PC-9 (cell line): ENCODE measurements around the gene ITIH2. TPM values are rescaled to one million over a fixed set of nuclear protein-coding genes. Genes with fewer than 3 reads are reported as not detected.

ENCODE experiments used
- BruUV-seq: library from RNA; stranded (reverse); fragments of 400-500 nt; replicated peaks from 2 replicates; lab custom pipeline; 2021; lab: Mats Ljungman, UMichigan
- CTCF ChIA-PET: fragments of 300-600 bp; sonication (Branson Sonifier 250); formaldehyde crosslinking; loops from one replicate; lab custom pipeline; 2022; ENCODE audit warnings: antibody characterized with exemption; lab: Charles Lee
- POLR2A ChIA-PET: fragments of 300-600 bp; sonication (Branson Sonifier 250); formaldehyde crosslinking; loops from one replicate; lab custom pipeline; 2022; ENCODE audit warnings: antibody characterized with exemption; ENCODE audit not compliant: unreplicated experiment; lab: Charles Lee
- DNase-seq, 2 experiments: peaks; one replicate each; pipeline versions ENCODE4 v3.0.0 to v3.0.0-alpha.2; 2015 to 2022; ENCODE audit warnings: mixed read lengths in 1 of 2
- H2AFZ ChIP-seq: fragments of 200-600 bp; sonication (generic); 2 replicates; pipeline ENCODE4 v1.8.1; 2017; ENCODE audit warnings: antibody characterized with exemption
- H3F3A ChIP-seq: fragments of 200-600 bp; sonication (generic); 2 replicates; pipeline ENCODE4 v1.8.1; 2017; ENCODE audit warnings: antibody characterized with exemption, mild to moderate bottlenecking, low read depth; ENCODE audit not compliant: insufficient read depth
- H3K27ac ChIP-seq: fragments of 200-600 bp; sonication (generic); 2 replicates; pipeline ENCODE4 v1.6.1; 2016; ENCODE audit warnings: mixed run types
- H3K27me3 ChIP-seq: fragments of 200-600 bp; sonication (generic); 2 replicates; pipeline ENCODE4 v1.6.1; 2016; ENCODE audit warnings: low read depth, mixed run types; ENCODE audit not compliant: insufficient read depth
- H3K36me3 ChIP-seq: fragments of 200-600 bp; sonication (generic); 2 replicates; pipeline ENCODE4 v1.6.1; 2016; ENCODE audit warnings: low read depth, mixed run types
- H3K4me1 ChIP-seq: fragments of 200-600 bp; sonication (generic); replicated peaks from 2 replicates; pipeline ENCODE4 v1.6.1; 2016; ENCODE audit warnings: mixed run types; ENCODE audit not compliant: insufficient read depth
- H3K4me2 ChIP-seq: fragments of 200-600 bp; sonication (generic); 2 replicates; pipeline ENCODE4 v1.6.1; 2017; ENCODE audit warnings: mixed run types
- H3K4me3 ChIP-seq: fragments of 200-600 bp; sonication (generic); 2 replicates; pipeline ENCODE4 v1.6.1; 2016; ENCODE audit warnings: mixed run types
- H3K79me2 ChIP-seq: fragments of 200-600 bp; sonication (generic); 2 replicates; pipeline ENCODE4 v1.6.1; 2017; ENCODE audit warnings: low read depth, mixed run types
- H3K9me2 ChIP-seq: fragments of 200-600 bp; sonication (generic); 2 replicates; pipeline ENCODE4 v1.8.1; 2017; ENCODE audit warnings: mild to moderate bottlenecking; ENCODE audit not compliant: insufficient read depth
- H3K9me3 ChIP-seq: fragments of 200-600 bp; sonication (generic); 2 replicates; pipeline ENCODE4 v1.8.1; 2016; ENCODE audit warnings: low read depth; ENCODE audit not compliant: insufficient read depth
- H4K20me1 ChIP-seq: fragments of 200-600 bp; sonication (generic); 2 replicates; pipeline ENCODE4 v1.8.1; 2017; ENCODE audit not compliant: insufficient read depth
- EZH2 ChIP-seq: fragments of 200-600 bp; sonication (generic); IDR thresholded peaks from 2 replicates; pipeline ENCODE4 v1.8.0; 2017; ENCODE audit warnings: antibody characterized with exemption, low read depth
- intact Hi-C: fragments of 100-400 bp; cut with micrococcal nuclease; formaldehyde crosslinking; loops from one replicate; pipeline ENCODE4 v1.10.0; 2022; ENCODE audit not compliant: unreplicated experiment
- total RNA-seq: library from RNA; stranded (reverse); gene quantifications from 2 replicates; pipeline ENCODE4 v1.2.3, GENCODE V29; 2021
- TF ChIP-seq, protein P1 (sequence below): fragments of 200-600 bp; sonication (generic); conservative IDR thresholded peaks from 2 replicates; pipeline ENCODE4 v1.6.1; 2017; ENCODE audit warnings: mixed run types, antibody characterized with exemption, mild to moderate bottlenecking, moderate library complexity

Gene ITIH2
- total RNA-seq, 1 experiment from 2014 or later: not detected

DNA sequence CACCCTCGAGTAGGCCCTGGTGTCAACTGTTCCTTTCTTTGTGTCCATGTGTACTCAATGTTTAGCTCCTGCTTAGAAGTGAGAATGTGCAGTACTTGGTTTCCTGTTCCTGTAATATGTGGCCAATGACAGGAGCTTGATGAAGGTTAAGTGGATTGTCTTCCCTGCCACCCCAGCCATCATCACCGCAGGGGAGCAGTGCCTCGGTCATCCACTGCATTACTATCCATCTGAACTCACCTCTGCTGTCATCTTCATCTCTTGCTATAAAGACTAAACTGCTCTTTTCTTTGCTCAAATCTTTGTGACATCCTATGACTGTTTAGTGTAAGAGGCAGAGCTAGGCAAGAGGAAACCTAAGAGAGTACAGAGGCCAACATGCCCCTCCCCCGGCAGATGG is 15.6 kb downstream of the ITIH2 start:
- ChIA-PET CTCF (no interaction called here), POLR2A (no interaction called here)
- Histone ChIP-seq H3K9me3 (no peaks in the 10 kb centered on the region), H3K4me1 (no peaks in the 10 kb centered on the region), H3F3A (no peaks in the 10 kb centered on the region), H4K20me1 (no peaks in the 10 kb centered on the region), H3K4me3 (no peak overlapping the region), H3K79me2 (no peaks in the 10 kb centered on the region), H3K4me2 (no peak overlapping the region), H3K9me2 (no peaks in the 10 kb centered on the region), H3K27ac (no peak overlapping the region), H3K27me3 (peaks cover 42% of the 10 kb centered on the region), H2AFZ (no peak overlapping the region), H3K36me3 (no peaks in the 10 kb centered on the region)
- no peak for DNase-seq
- intact Hi-C loops: no loop called here
- TF ChIP-seq, protein P1, sequence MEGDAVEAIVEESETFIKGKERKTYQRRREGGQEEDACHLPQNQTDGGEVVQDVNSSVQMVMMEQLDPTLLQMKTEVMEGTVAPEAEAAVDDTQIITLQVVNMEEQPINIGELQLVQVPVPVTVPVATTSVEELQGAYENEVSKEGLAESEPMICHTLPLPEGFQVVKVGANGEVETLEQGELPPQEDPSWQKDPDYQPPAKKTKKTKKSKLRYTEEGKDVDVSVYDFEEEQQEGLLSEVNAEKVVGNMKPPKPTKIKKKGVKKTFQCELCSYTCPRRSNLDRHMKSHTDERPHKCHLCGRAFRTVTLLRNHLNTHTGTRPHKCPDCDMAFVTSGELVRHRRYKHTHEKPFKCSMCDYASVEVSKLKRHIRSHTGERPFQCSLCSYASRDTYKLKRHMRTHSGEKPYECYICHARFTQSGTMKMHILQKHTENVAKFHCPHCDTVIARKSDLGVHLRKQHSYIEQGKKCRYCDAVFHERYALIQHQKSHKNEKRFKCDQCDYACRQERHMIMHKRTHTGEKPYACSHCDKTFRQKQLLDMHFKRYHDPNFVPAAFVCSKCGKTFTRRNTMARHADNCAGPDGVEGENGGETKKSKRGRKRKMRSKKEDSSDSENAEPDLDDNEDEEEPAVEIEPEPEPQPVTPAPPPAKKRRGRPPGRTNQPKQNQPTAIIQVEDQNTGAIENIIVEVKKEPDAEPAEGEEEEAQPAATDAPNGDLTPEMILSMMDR: no peak
- TF ChIP-seq EZH2: no peak
- BruUV-seq: no TSS peak

DNA sequence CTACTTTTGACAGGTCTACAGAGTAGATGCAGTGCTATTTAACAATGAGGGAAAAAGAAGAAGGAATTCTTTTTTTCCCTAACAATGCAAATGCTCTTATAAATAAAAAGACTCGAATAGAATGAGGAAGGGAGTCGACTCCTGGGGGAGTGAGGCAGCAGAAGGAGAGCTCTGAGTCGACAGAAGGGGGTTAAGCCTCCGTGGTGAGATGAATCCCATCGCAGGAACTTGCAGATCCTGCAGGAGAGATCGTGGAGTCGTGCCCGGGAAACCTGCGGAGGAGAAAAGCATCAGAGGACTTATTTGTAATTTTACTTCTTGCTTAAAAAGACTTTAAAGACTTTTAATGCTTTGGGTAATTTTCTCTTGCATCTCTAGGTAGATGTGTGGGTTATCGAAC is 17.4 kb downstream of the ITIH2 start:
- intact Hi-C loops: no loop called here
- Histone ChIP-seq H3K9me2 (no peaks in the 10 kb centered on the region), H3K9me3 (no peaks in the 10 kb centered on the region), H3K4me1 (no peaks in the 10 kb centered on the region), H3K79me2 (no peaks in the 10 kb centered on the region), H2AFZ (no peak overlapping the region), H3K27me3 (peaks cover 51% of the 10 kb centered on the region), H3K4me2 (no peak overlapping the region), H4K20me1 (no peaks in the 10 kb centered on the region), H3K27ac (no peak overlapping the region), H3K4me3 (no peak overlapping the region), H3K36me3 (no peaks in the 10 kb centered on the region), H3F3A (no peaks in the 10 kb centered on the region)
- DNase-seq: no peak
- TF ChIP-seq, protein P1: no peak
- no peak for TF ChIP-seq EZH2
- ChIA-PET CTCF (no interaction called here), POLR2A (no interaction called here)
- no TSS peak for BruUV-seq

DNA sequence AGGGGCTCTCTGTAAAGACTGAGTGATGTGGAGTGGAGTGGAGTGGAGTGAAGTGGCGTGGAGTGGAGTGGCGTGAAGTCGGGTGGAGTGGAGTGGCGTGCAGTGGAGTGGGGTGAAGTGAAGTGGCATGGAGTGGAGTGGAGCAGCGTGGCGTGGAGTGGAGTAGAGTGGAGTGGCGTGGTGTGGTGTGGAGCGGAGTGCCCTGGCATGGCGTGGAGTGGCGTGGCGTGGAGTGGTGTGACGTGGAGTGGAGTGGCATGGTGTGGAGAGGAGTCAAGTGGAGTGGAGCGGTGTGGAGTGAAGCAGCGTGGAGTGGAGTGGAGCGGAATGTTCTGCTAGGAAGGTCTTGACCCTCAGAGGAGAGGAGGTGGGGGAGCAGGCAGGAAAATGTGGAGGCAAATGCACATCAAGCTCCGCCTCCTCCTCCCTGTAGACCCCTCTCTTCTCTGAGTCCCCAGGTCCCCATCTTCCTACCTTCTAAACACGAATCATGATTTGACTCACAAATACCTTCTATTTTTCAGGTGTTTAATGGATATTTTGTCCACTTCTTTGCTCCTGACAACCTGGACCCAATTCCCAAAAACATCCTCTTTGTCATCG is 19.9 kb downstream of the ITIH2 start:
- Histone ChIP-seq H3K4me2 (no peak overlapping the region), H4K20me1 (no peaks in the 10 kb centered on the region), H3K9me3 (no peaks in the 10 kb centered on the region), H3K4me3 (no peak overlapping the region), H3K27ac (no peak overlapping the region), H3F3A (no peaks in the 10 kb centered on the region), H3K36me3 (no peaks in the 10 kb centered on the region), H3K27me3 (peaks cover 54% of the 10 kb centered on the region), H3K4me1 (no peaks in the 10 kb centered on the region), H3K79me2 (no peaks in the 10 kb centered on the region), H2AFZ (no peak overlapping the region), H3K9me2 (no peaks in the 10 kb centered on the region)
- intact Hi-C loops: no loop called here
- no TSS peak for BruUV-seq
- TF ChIP-seq, protein P1: no peak
- TF ChIP-seq EZH2: no peak
- POLR2A ChIA-PET: no interaction called here
- CTCF ChIA-PET: no interaction called here
- no peak for DNase-seq
